ENCODE results near the gene ABLIM2. TPM values are rescaled to one million over a fixed set of nuclear protein-coding genes. Genes with fewer than 3 reads are reported as not detected.

Gene ABLIM2
- total and polyA plus RNA-seq, 10 of the 15 experiments (the other 5 are each of a cell fraction or from before 2014, with no cell fraction given), result 0.03 to 0.15 (median 0.05) TPM; not detected in 7

- TF ChIP-seq SMC3 (IDR thresholded peaks at IDR 0.05; ENCODE audit: borderline replicate concordance, low read length) (no peak; the same call in 1 of the 2 replicates), SUPT20H (IDR thresholded peaks at IDR 0.05; ENCODE audit: borderline replicate concordance, control insufficient read depth, low read depth, low read length) (no peak), EZH2 (IDR thresholded peaks at IDR 0.05; ENCODE audit: borderline replicate concordance, control insufficient read depth, low read depth, low read length) (no peak), SP1 (IDR thresholded peaks at IDR 0.05; ENCODE audit: low read depth, low read length) (no peak), ZNF24 (IDR thresholded peaks at IDR 0.05) (no peak), NR2C1 (IDR thresholded peaks at IDR 0.05) (no peak), NFXL1 (IDR thresholded peaks at IDR 0.05; ENCODE audit: borderline replicate concordance) (no peak), CBX3 (IDR thresholded peaks at IDR 0.05; ENCODE audit: borderline replicate concordance, low read depth) (no peak), ASH2L (IDR thresholded peaks at IDR 0.05; ENCODE audit: borderline replicate concordance, low read depth) (no peak), CHD1 (IDR thresholded peaks at IDR 0.05; ENCODE audit: low read depth, low read length) (no peak), GABPA (IDR thresholded peaks at IDR 0.05; ENCODE audit: low read depth) (no peak), YY1 (IDR thresholded peaks at IDR 0.05; ENCODE audit: low read depth, low read length) (no peak), KDM1A (IDR thresholded peaks at IDR 0.05; ENCODE audit: borderline replicate concordance) (no peak), RCOR1 (conservative IDR thresholded peaks at IDR 0.05; ENCODE audit: low read depth, low read length) (no peak), IRF3 (IDR thresholded peaks at IDR 0.05) (no peak), BACH1 (IDR thresholded peaks at IDR 0.05; ENCODE audit: borderline replicate concordance) (peak; percentile 19; the same call in 1 of the 2 replicates), ZNF384 (IDR thresholded peaks at IDR 0.05; ENCODE audit: borderline replicate concordance, low read depth, low read length) (no peak), MAX (IDR thresholded peaks at IDR 0.05; ENCODE audit: low read depth, low read length) (no peak; the same call in 1 of the 2 replicates)
- TF ChIP-seq, protein P1, sequence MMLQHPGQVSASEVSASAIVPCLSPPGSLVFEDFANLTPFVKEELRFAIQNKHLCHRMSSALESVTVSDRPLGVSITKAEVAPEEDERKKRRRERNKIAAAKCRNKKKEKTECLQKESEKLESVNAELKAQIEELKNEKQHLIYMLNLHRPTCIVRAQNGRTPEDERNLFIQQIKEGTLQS (IDR thresholded peaks at IDR 0.05; ENCODE audit: borderline replicate concordance, extremely low read depth, low read depth, low read length), result no peak
- TF ChIP-seq, protein P2, sequence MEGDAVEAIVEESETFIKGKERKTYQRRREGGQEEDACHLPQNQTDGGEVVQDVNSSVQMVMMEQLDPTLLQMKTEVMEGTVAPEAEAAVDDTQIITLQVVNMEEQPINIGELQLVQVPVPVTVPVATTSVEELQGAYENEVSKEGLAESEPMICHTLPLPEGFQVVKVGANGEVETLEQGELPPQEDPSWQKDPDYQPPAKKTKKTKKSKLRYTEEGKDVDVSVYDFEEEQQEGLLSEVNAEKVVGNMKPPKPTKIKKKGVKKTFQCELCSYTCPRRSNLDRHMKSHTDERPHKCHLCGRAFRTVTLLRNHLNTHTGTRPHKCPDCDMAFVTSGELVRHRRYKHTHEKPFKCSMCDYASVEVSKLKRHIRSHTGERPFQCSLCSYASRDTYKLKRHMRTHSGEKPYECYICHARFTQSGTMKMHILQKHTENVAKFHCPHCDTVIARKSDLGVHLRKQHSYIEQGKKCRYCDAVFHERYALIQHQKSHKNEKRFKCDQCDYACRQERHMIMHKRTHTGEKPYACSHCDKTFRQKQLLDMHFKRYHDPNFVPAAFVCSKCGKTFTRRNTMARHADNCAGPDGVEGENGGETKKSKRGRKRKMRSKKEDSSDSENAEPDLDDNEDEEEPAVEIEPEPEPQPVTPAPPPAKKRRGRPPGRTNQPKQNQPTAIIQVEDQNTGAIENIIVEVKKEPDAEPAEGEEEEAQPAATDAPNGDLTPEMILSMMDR (IDR thresholded peaks at IDR 0.05 in 2 of 3, conservative IDR thresholded peaks at IDR 0.05 in 1 of 3; ENCODE audit: control insufficient read depth in 2 of 3, extremely low read depth in 1 of 3, insufficient read depth in 1 of 3, low read depth in 3 of 3, low read length in 3 of 3), result no peak
- TF ChIP-seq, protein P3, sequence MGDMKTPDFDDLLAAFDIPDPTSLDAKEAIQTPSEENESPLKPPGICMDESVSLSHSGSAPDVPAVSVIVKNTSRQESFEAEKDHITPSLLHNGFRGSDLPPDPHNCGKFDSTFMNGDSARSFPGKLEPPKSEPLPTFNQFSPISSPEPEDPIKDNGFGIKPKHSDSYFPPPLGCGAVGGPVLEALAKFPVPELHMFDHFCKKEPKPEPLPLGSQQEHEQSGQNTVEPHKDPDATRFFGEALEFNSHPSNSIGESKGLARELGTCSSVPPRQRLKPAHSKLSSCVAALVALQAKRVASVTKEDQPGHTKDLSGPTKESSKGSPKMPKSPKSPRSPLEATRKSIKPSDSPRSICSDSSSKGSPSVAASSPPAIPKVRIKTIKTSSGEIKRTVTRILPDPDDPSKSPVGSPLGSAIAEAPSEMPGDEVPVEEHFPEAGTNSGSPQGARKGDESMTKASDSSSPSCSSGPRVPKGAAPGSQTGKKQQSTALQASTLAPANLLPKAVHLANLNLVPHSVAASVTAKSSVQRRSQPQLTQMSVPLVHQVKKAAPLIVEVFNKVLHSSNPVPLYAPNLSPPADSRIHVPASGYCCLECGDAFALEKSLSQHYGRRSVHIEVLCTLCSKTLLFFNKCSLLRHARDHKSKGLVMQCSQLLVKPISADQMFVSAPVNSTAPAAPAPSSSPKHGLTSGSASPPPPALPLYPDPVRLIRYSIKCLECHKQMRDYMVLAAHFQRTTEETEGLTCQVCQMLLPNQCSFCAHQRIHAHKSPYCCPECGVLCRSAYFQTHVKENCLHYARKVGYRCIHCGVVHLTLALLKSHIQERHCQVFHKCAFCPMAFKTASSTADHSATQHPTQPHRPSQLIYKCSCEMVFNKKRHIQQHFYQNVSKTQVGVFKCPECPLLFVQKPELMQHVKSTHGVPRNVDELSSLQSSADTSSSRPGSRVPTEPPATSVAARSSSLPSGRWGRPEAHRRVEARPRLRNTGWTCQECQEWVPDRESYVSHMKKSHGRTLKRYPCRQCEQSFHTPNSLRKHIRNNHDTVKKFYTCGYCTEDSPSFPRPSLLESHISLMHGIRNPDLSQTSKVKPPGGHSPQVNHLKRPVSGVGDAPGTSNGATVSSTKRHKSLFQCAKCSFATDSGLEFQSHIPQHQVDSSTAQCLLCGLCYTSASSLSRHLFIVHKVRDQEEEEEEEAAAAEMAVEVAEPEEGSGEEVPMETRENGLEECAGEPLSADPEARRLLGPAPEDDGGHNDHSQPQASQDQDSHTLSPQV (IDR thresholded peaks at IDR 0.05), result no peak
These were observed 42.7 kb upstream of the ABLIM2 start (continued) for GRCh38 chr4:8201321-8201781.
